Mesenteric fat pad (tissue), 1 donor: ENCODE measurements around the gene DNM3. TPM values are rescaled to one million over a fixed set of nuclear protein-coding genes. Genes with fewer than 3 reads are reported as not detected.
"Not testable (repeated sequence)": the region's sequence is repeated elsewhere in the genome, so short reads cannot be mapped to it uniquely, and the experiment has no call there.

ENCODE experiments used
- DNase-seq: peaks from one replicate; pipeline ENCODE4 v3.0.0-alpha.2; 2020; ENCODE audit warnings: low spot score
- total RNA-seq: library from RNA; stranded (reverse); fragmentation: NEBNext Ultra II Directional; extraction: Animal tissue kit (Norgen Biotek cat#: 25700); gene quantifications from one replicate; pipeline ENCODE4 v1.2.1, GENCODE V29; 2021
- donor health status: DM: yes; HTN: yes; CAD: no.

DNM3 gene
- total RNA-seq, 1 donor from 2014 or later = 5.1 TPM

DNA sequence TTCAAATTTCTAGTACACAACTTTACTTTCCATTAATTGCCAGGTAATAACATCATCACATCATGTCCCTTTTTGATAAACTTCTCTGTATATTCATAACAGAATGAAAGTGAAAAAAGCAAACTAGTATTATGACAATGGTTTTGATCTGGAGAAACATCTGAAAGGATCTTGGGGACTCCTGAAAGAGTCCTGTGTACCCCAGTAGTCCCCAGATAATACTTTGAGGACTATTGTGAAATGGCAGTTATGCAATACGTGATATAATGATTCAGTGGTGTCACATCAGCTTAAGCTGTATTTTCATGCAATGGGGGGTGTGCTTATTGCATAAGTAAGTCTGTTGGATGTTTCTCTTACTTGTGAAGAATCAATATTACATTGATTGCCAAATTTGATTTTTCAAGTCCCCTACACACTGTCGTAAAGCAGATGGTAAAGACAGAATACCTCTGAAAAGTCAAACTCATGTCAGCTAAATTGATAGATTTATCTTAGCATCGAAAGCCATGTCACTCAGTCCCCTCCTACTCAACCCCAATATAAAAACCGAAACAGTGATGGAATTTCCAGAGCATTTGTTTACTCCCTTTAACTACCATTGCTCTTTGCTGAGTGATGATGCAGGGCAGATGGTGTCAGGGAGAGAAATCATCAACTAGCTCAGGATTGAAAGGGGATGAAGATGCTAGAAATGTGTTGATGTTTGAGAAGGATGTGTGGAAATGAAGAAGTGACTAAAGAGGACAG lies 432.5 kb downstream of the DNM3 start:
- no peak for DNase-seq

DNA sequence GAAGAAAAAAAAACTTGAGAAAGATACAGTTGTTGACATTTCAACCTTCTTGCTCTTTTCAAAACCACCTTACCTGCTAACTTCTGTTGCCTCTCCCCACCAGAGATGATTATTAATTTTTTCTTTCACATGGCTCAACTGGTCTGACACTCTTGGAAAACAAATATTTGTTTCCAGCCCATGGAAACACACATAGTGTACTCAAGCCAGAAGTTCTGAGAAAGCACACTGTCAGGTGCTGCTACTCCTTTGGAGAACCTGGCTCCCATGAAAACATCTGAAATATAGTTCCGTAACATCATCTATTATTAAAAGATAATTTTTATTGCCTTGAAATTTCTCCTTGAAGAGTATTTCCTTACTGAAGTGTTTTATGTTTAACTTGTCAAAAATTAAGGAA lies 434.2 kb downstream of the DNM3 start:
- no peak for DNase-seq

DNA sequence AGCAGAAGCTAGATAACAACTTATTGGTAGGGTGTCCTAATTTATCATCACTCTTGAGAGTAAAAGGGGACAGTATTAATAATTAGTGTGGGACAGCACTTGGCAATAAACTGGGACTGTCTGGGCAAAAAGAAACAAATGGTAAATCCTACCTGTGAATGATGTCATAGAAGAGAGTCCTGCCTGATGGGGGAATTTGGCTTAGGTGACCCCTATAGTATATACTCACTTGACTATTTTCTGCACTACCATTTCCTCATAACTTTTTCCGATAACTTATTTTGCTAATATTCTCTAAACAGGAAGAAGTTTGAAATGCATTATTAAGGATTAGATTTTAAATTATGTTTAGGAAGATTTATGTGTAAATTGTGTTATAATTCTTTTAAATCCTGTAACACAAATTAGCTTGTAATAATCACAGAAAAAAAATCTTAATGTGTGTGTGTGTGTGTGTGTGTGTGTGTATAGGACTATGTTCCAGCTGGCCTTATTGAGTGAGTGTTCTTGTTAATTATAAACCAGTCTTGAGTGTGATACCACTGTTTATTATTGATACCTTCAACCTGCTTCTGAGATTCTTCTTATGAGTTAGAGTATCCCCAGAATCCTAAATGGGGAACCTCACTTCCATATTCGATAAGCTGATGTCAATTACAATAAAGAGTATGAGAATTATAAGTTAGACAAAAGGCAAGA lies 435.0 kb downstream of the DNM3 start:
- DNase-seq = no peak

DNA sequence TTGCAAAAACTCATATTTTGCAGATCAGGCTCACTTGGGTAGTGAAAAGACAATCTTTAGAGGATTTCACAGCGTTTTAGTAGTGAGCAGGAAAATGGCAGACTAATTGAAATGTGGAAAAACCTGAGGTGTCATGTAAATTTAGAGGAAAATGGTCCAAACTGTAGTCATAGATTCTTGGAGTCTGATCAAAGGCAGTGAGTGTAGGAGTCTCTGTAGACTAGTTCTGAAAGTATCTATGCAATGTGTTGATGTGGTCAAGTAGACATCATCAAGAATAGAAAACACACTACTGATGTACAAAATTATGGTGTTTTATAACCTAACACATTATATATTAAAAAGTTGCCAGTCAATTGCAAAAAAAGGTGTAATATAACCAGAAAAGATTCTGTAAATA lies 436.0 kb downstream of the DNM3 start:
- no peak for DNase-seq

DNA sequence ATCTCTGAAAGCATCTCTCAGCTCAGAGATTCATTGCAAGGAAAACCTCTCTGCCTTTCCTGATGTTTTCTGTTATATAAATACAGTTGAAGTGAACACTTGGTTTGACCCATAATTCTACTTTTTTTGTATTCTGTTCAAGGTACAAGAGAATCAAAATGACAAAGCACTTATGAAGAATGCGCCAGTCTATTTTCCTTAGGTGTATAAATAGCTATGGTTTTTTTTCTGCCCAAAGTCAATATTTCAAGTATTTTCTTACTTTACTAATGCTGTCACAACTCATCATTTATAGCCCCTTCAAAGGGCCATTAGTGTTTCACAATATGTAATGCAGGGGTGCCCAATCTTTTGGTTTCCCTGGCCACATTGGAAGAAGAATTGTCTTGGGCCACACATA lies 436.7 kb downstream of the DNM3 start:
- no peak for DNase-seq

DNA sequence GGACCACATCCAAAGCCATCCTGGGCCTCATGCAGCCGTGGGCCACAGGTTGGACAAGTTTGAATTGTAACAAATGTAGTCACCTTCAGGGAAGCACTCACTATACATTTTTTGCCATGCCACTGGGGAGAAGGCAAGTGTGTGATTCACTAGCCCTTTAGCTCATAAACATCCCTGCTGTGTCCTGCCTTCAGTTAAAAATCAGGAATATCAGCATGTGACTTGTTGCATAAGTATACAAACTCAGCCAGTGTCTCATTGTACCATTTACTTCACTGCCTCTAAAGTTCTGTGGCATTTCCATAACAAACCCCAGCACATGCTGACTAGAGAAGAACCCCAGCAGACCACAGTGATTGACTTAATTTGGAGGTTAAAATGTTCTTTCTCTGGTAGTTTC lies 437.2 kb downstream of the DNM3 start:
- DNase-seq = no peak

DNA sequence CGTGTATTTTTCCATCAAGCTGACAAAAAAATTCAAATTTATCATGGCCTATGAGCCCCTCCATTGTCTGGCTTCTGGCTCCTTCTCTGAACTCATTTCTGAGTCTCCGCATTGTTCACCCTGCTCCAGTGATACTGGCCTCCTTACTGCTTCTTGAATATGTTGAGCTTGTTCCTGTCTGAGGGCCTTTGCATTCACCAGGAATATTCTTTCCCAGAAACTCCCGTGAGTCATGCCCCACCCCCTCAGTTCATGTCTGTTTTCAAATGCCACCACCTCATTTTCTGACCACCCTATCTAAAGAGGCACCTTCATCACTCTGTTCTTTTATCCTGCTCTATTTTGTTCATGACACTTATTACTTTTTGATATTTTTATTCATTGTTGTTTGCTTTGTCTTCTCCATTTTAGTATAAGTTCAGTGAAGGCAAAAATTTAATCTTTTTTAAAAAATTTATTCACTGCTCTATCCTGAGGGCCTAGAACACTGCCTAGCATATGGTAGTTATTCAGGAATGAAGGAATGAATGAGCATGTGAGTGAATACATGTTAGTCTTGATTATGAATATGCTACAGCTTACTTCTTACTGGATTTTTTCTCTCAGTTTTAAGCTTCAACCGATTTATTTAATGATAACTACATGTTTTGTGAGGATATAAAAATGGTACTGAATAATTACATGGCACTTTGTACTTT lies 438.8 kb downstream of the DNM3 start:
- DNase-seq = no peak

DNA sequence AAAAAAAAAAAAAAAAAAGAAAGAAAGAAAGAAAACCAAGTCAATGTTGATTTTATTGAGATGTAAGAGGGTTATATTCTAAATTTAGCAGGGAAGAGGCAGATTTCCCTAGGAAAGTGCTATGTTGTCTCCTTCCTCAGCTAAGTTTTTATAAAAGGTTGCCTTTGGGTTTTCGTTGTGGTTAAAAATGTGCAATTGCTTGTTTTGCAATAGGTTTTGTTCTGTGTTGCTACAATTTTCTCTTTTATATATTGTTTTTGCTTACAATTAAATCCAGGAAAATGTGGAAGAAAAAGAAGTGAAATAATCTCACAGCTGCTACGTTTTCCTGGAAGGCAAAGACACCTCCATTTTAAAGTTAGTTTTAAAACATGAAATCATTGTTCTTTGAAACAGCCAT lies 442.5 kb downstream of the DNM3 start:
- DNase-seq = no peak

DNA sequence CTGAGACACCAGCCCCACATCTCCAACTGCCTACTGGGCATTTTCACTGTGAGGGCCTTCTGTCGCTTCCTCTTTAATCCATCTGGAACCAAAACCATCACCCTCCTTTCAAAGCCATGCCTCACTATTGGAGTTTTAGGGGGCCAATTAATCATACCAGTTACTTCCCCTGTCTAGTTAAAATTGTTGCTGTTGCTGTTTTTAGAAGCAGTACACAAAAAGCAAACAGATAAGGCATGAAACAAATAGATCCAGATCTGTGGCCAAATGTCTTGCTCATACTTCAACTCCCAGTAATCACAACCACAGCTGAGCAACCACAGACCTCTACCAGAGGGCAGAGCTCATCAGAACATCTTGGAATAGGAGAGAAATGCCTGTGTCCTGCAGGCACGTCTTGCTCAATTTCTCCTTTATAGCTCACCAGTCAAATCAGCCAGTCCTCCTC lies 445.4 kb downstream of the DNM3 start:
- no peak for DNase-seq

DNA sequence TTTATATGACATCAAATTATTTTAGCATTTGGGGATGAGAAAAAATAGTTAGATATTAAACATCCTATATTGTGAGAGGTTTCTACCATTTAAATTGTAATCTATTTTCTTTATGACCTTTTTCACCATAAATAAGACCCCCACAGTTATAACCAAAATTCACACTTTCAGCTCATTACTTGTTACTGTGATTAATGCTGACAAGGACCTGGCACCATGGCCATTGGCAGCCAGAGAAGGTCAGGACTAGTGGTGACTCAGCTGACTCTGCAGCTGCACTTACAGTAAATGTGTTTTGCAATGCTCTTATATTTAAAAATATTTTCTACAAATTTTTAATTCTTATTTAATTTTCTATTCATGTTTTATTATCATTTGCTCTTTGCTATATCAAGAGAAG lies 445.9 kb downstream of the DNM3 start:
- no peak for DNase-seq

DNA sequence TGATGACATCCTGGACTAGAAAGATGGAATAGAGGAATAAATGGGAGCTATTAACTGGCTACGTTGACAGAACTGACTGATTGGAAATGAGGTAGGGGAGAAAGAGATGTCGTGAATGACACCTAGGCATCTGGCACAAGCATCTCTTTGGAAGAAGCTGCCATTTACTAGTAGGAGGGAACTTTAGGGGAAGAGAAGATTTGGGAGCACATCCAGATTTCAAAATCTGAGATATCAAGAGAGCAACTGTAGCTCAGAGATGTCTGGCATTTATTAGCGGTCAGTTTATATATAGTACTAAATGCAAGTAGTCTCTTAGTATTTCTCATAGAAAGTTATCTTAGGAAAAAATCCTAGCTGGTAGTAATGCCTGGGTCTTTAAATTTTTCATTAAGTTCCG lies 447.3 kb downstream of the DNM3 start:
- no peak for DNase-seq

DNA sequence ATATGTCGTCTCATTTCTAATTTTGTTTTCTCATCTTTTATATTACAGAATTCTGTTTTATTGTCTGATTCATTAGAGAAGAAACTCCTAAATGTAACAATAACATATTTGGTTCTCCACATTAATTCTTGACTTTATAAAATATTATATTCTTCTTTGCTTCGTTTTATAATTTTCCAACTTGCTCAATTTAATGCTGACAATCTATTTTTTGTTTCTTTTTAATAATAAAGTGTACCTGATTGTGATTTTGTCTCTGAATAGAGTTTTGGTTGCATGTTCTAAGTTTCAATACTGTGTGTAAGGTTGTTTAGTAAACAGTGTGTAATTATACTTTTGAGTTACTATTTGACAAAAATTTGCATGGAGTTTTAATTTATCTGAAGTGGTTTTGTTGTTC lies 448.1 kb downstream of the DNM3 start:
- no peak for DNase-seq

DNA sequence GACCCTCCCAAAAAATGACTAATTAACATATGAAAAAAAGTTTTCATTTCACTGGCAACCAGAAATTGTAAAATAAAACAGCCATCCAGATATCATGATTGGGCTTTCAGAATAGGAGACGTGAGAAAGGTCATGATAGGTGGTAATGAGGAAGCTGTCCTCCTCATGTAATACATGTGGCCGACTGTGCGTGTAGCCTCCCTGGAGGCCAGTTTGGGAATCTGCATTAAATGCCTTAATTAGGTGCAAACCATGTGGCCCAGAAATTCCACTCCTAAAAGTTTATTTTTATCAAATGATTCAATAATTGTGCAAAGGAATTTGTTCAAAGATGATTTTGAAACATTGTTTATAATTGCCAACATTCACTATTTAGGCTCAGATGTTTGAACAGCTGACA lies 451.5 kb downstream of the DNM3 start:
- DNase-seq = no peak

DNA sequence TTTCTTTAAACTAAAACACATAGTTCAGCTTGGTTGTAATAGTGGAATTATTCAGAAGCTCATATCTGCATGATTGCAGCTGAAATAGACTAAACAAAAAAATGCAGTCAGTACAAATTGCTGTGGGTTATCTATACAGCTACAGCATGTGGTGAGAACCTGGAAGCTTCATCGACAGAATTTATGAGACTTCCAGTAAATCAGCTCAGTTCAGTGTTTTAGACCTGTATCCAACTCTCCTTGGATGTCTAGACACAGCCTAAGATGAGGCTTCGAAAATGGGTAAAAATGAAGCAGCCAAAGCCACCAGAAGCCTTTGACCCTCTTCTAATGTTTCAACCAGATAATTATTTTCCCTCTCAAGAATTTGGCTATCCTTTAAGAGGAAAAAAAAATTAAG lies 452.1 kb downstream of the DNM3 start:
- DNase-seq = no peak

DNA sequence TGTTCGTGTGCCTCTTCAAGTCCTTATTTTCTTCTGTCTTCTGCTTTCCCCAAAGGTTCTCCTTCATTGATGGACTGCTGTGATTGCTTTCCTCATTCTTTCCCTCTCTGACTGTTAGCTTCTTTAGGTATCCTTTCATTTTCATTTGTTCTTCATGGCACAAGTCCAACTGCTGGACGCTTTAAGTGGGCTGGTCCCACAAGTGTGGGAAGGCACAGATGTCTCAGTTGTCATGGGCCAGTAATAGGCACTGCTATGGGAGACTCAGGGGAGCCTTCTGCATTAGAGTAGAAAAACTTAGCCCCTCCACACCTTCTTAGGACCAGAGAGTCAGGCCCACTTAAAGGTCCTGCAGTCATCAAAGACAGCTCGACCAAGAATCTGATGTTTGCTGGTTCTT lies 456.8 kb downstream of the DNM3 start:
- no peak for DNase-seq

DNA sequence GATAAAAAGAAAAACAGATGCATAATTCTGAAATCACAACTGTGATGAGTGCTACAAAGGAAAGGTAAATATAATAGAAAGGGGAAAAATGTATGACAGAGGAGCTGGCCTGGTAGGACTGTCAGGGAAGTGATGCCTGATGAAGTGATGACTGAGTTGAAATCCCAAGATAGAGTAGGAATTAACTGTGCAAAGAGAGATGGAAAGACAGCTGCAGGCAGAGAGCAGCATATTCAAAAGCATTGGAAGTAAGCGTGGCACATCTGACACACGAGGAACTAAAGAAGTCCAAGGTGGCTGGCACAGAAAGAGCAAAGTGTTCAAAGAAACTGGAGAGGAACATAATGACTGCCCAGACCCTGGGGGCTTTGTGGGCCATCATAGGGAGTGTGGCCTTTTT lies 457.6 kb downstream of the DNM3 start:
- DNase-seq = no peak

DNA sequence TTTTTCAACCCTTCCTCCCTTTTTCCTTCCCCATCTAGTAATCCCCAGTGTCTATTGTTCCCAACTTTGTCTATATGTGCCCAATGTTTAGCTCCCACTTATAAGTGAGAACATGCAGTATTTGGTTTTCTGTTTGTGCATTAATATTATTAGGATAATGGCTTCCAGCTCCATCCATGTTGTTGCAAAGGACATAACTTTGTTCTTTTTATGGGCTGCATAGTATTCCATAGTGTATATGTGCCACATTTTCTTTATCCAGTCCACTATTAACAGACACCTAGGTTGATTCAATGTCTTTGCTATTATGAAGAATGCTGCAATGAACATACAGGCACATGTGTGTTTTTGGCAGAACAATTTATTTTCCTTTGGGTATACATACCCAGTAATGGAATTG lies 458.2 kb downstream of the DNM3 start:
- no peak for DNase-seq

DNA sequence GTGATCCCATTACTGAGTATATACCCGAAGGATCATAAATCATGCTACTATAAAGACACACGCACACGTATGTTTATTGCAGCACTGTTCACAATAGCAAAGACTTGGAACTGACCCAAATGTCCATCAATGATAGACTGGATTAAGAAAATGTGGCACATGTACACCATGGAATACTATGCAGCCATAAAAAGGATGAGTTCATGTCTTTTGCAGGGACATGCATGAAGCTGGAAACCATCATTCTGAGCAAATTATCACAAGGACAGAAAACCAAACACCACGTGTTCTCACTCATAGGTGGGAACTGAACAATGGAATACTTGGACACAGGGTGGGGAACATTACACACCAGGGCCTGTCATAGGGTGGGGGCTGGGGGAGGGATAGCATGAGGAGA lies 466.2 kb downstream of the DNM3 start:
- DNase-seq = not testable (repeated sequence)

DNA sequence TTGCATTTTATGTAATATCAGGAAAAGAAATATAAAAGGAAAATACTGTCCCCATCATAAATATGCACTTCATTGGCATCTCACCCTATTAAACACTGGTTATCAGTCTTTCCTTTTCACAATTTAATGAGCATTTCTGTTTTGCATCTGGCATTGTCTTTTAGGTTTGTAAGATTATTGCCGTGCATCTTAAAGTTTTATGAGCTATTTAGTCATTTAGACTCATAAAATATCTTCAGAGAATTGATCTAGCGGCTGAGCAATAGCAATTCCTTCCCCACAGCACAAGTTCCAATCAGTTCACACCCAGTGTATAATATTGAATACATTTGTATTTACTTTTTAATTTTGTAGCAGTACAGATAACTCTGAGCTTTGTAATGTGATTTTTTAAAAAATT lies 466.8 kb downstream of the DNM3 start:
- DNase-seq = no peak

DNA sequence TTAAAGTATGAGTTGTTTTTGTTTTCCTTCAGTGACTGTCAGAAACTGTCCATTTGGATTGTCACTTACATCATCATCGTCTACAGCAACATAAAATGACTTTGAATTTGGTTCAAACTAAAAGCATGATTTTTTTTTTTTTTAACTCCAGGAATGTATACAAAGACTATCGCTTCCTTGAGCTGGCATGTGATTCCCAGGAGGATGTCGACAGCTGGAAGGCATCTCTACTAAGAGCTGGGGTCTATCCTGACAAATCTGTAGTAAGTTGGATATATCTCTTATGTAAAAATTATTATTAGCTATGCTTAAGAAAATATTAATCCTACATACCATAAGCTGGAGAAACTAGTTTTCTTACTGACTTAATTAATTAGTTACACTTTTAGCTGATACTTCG lies 467.3 kb downstream of the DNM3 start:
- DNase-seq = no peak

DNA sequence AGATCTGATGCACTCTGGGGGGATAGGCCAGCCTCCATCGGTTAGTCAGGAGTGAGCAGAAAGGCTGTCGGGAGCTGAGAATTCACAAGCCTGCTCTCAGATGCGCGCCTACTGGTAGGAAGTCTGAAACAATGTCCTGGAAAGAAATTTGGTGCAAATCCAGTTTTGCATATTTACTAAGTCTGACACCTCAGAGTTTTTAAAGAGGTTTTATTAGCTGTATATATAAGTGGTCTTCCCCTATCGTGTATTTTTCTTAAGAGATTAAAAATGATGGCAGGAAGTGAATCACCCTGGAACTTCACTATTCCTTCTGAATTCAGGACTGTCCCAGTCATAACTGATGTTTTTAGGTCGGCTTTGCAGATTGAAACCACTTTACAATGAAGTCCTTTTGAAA lies 479.4 kb downstream of the DNM3 start:
- DNase-seq = no peak

DNA sequence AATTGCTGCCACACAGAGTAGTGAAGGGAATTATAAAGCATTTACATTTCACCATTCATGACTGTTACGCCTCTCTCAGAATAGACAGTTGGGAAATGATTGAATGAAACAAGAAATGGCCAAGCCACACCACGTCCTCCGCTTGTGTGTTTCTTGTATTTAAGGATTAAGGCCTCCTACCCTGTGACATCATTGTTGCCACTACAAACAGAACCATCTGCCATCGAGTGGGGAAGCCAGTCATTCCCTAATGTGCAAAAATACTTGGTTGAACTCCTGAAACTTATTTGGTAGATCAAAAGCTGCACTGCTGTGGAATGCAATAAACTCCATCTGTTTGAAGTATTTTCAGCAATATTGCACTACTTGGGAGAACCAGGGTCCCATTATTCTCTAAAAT lies 480.2 kb downstream of the DNM3 start:
- DNase-seq = no peak
